GM23248 (cell line): ENCODE measurements around the gene PKHD1. TPM values are rescaled to one million over a fixed set of nuclear protein-coding genes. Genes with fewer than 3 reads are reported as not detected.

Experiments
- DNase-seq: peaks from one replicate; pipeline ENCODE4 v3.0.0-alpha.2; 2015
- H2AFZ ChIP-seq: fragments of 200-600 bp; sonication (generic); 2 replicates; pipeline ENCODE4 v1.6.1; 2016; ENCODE audit warnings: antibody characterized with exemption
- H3F3A ChIP-seq: fragments of 200-600 bp; sonication (generic); 2 replicates; pipeline ENCODE4 v1.6.1; 2016; ENCODE audit warnings: mild to moderate bottlenecking, antibody characterized with exemption, mixed run types; ENCODE audit not compliant: insufficient read depth
- H3K27ac ChIP-seq: fragments of 200-600 bp; sonication (generic); 2 replicates; pipeline ENCODE4 v1.5.1; 2016; ENCODE audit warnings: mild to moderate bottlenecking
- H3K27me3 ChIP-seq: fragments of 200-600 bp; sonication (generic); replicated peaks from 2 replicates; pipeline ENCODE4 v1.6.1; 2016; ENCODE audit warnings: mild to moderate bottlenecking; ENCODE audit not compliant: insufficient read depth
- H3K36me3 ChIP-seq: fragments of 200-600 bp; sonication (generic); 2 replicates; pipeline ENCODE4 v1.6.1; 2016; ENCODE audit warnings: low read depth, mild to moderate bottlenecking
- H3K4me1 ChIP-seq: fragments of 200-600 bp; sonication (generic); 2 replicates; pipeline ENCODE4 v1.6.1; 2016; ENCODE audit warnings: mild to moderate bottlenecking; ENCODE audit not compliant: insufficient read depth
- H3K4me2 ChIP-seq: fragments of 200-600 bp; sonication (generic); one replicate; pipeline ENCODE4 v1.6.1; 2016; ENCODE audit warnings: mild to moderate bottlenecking; ENCODE audit not compliant: unreplicated experiment
- H3K4me3 ChIP-seq: fragments of 200-600 bp; sonication (generic); 2 replicates; pipeline ENCODE4 v1.5.1; 2016; ENCODE audit warnings: mild to moderate bottlenecking
- H3K79me2 ChIP-seq: fragments of 200-600 bp; sonication (generic); 2 replicates; pipeline ENCODE4 v1.6.1; 2016; ENCODE audit warnings: mild to moderate bottlenecking; ENCODE audit not compliant: insufficient read depth
- H3K9ac ChIP-seq: fragments of 200-600 bp; sonication (generic); 2 replicates; pipeline ENCODE4 v1.6.1; 2016; ENCODE audit warnings: mild to moderate bottlenecking
- H3K9me2 ChIP-seq: fragments of 200-600 bp; sonication (generic); 2 replicates; pipeline ENCODE4 v1.6.1; 2016; ENCODE audit warnings: mixed run types, mild to moderate bottlenecking, moderate library complexity; ENCODE audit not compliant: insufficient read depth
- H3K9me3 ChIP-seq: fragments of 200-600 bp; sonication (generic); one replicate; pipeline ENCODE4 v1.6.1; 2017; ENCODE audit warnings: low read depth
- H4K20me1 ChIP-seq: fragments of 200-600 bp; sonication (generic); 2 replicates; pipeline ENCODE4 v1.6.0; 2016; ENCODE audit not compliant: insufficient read depth
- EZH2 ChIP-seq: fragments of 200-600 bp; sonication (generic); IDR thresholded peaks from 2 replicates; pipeline ENCODE4 v1.6.1; 2018; ENCODE audit warnings: antibody characterized with exemption, mild to moderate bottlenecking; ENCODE audit not compliant: insufficient read depth, poor library complexity, severe bottlenecking
- EZH2phosphoT487 ChIP-seq: fragments of 200-600 bp; sonication (generic); IDR thresholded peaks from 2 replicates; pipeline ENCODE4 v1.6.1; 2018; ENCODE audit warnings: antibody characterized with exemption, moderate library complexity, mild to moderate bottlenecking, low read depth; ENCODE audit not compliant: insufficient read depth
- WGBS, 2 experiments: methylation state at CpG; one replicate each; pipeline ENCODE4 v1.1.6; 2015 to 2017; ENCODE audit warnings: low lambda C conversion rate in 2 of 2, low coverage in 1 of 2; ENCODE audit errors: missing lambda C conversion rate in 2 of 2; 5-methylcytosine and 5-hydroxymethylcytosine counted together
- in situ Hi-C: fragments of 300-500 bp; cut with MboI; formaldehyde crosslinking; loops from 2 replicates; pipeline ENCODE4 v1.15.0; 2020
- polyA plus RNA-seq: library from polyadenylated mRNA; unstranded; fragments of >200 nt; fragmentation: Nextera tagmentation; extraction: Ambion mirVana; gene quantifications from 2 replicates; pipeline ENCODE4 v1.2.1, GENCODE V29; 2016
- total RNA-seq: library from RNA; depleted of rRNA; stranded (reverse); fragments of >200 nt; shearing (Covaris generic); gene quantifications from 2 replicates; pipeline ENCODE4 v1.2.3, GENCODE V29; 2014

The PKHD1 gene
- total and polyA plus RNA-seq, 2 experiments from 2014 or later, result not detected

GRCh38 chr6:51704932-51705540 is 382.4 kb downstream of the PKHD1 start:
- H3K9me3 ChIP-seq, result no peaks in the 10 kb centered on the region
- H3K9me2 ChIP-seq, result no peaks in the 10 kb centered on the region
- no peaks in the 10 kb centered on the region for H3K4me1 ChIP-seq
- H3K27me3 ChIP-seq, result no peaks in the 10 kb centered on the region
- in situ Hi-C loops, result no loop called here
- no peak overlapping the region for H3K4me2 ChIP-seq
- no peaks in the 10 kb centered on the region for H3K36me3 ChIP-seq
- H3K79me2 ChIP-seq, result no peaks in the 10 kb centered on the region
- H3K27ac ChIP-seq, result no peak overlapping the region
- no peaks in the 10 kb centered on the region for H3F3A ChIP-seq
- H3K4me3 ChIP-seq, result no peak overlapping the region
- DNase-seq, result no peak
- H3K9ac ChIP-seq, result no peak overlapping the region
- WGBS, 2 experiments, result 13 to 16% methylated on average over 1 of the region's 1 CpG
- no peak for TF ChIP-seq EZH2phosphoT487
- no peak overlapping the region for H2AFZ ChIP-seq
- no peaks in the 10 kb centered on the region for H4K20me1 ChIP-seq

DNA sequence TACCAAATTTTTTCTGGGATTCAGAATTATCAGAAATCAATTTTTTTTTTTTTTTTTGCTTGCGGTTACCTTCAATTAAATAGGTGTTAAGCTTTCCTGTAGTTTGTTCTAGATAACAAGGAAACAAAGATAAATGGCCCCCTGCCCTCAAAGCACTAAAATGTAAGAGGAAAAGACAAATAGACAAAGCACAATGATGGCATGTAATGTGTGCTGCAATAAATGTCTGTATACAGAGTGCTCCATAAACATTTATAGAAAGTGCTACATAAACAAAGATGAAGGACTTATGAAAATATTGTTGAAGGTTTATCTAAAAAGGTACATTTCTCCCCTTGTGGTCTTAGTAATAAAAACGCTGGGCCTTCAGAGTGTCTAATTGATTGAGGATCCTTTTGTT is 384.6 kb downstream of the PKHD1 start:
- 6 to 18% methylated on average over 2 of the region's 2 CpGs for WGBS, 2 experiments
- no peak for DNase-seq
- H3K4me1 ChIP-seq, result no peaks in the 10 kb centered on the region
- no peaks in the 10 kb centered on the region for H3K9me3 ChIP-seq
- H3K27me3 ChIP-seq, result no peaks in the 10 kb centered on the region
- no peak overlapping the region for H2AFZ ChIP-seq
- no peak overlapping the region for H3K4me3 ChIP-seq
- TF ChIP-seq EZH2phosphoT487 (no peak), EZH2 (no peak)
- H3K27ac ChIP-seq, result no peak overlapping the region
- H3K36me3 ChIP-seq, result no peaks in the 10 kb centered on the region
- H3K9ac ChIP-seq, result no peak overlapping the region
- H3F3A ChIP-seq, result no peaks in the 10 kb centered on the region
- no peaks in the 10 kb centered on the region for H3K9me2 ChIP-seq
- in situ Hi-C loops, result no loop called here
- H3K79me2 ChIP-seq, result no peaks in the 10 kb centered on the region
- H4K20me1 ChIP-seq, result no peaks in the 10 kb centered on the region
- H3K4me2 ChIP-seq, result no peak overlapping the region

DNA sequence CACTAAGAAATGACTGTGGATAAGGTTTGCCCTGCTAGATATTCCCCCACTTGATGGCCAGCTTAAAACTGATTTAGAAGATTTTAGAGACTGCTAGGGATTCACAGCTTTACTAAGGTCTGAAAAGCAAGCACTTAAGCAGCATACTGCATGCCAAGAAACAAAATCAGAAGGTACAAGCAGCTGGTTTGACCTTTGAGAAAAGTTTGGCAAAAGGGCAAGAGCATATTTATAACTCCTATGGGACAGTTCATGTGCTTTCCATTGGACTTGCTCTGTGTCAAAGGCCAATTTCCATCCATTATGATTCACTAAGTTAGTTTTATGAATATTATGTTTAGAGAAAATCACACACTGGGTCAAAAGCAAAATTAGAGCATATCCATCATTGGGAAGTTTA is 402.8 kb downstream of the PKHD1 start:
- in situ Hi-C loops, result no loop called here

GRCh38 chr6:51684038-51684437 is 403.4 kb downstream of the PKHD1 start:
- no peaks in the 10 kb centered on the region for H3K9me3 ChIP-seq
- H3K36me3 ChIP-seq, result no peaks in the 10 kb centered on the region
- H3K4me1 ChIP-seq, result no peaks in the 10 kb centered on the region
- H3K27me3 ChIP-seq, result no peaks in the 10 kb centered on the region
- no peak for DNase-seq
- TF ChIP-seq EZH2 (no peak), EZH2phosphoT487 (no peak)
- no peaks in the 10 kb centered on the region for H4K20me1 ChIP-seq
- WGBS, 2 experiments, result 0 to 4% methylated on average over 1 of the region's 1 CpG
- no peak overlapping the region for H3K4me3 ChIP-seq
- H3K9ac ChIP-seq, result no peak overlapping the region
- no peak overlapping the region for H3K27ac ChIP-seq
- H3K9me2 ChIP-seq, result no peaks in the 10 kb centered on the region
- no peak overlapping the region for H2AFZ ChIP-seq
- H3F3A ChIP-seq, result no peaks in the 10 kb centered on the region
- no peak overlapping the region for H3K4me2 ChIP-seq
- no peaks in the 10 kb centered on the region for H3K79me2 ChIP-seq
- in situ Hi-C loops, result no loop called here

More for the DNA sequence above, 402.8 kb downstream of the PKHD1 start:
- Histone ChIP-seq H3K9ac (no peak overlapping the region), H2AFZ (no peak overlapping the region), H3K27me3 (no peaks in the 10 kb centered on the region), H3F3A (no peaks in the 10 kb centered on the region), H4K20me1 (no peaks in the 10 kb centered on the region), H3K9me2 (no peaks in the 10 kb centered on the region), H3K9me3 (no peaks in the 10 kb centered on the region), H3K36me3 (no peaks in the 10 kb centered on the region), H3K79me2 (no peaks in the 10 kb centered on the region), H3K4me1 (no peaks in the 10 kb centered on the region), H3K4me2 (no peak overlapping the region), H3K27ac (no peak overlapping the region), H3K4me3 (no peak overlapping the region)
- TF ChIP-seq EZH2, result no peak
- TF ChIP-seq EZH2phosphoT487, result no peak
- no peak for DNase-seq
